Skin of body (tissue), 2 donors: ENCODE results near the gene GLB1L3. TPM values are rescaled to one million over a fixed set of nuclear protein-coding genes. Genes with fewer than 3 reads are reported as not detected.
A peak's percentile ranks its signal among the peaks of the same experiment; 100 is the strongest.
"Not testable (repeated sequence)": the region's sequence is repeated elsewhere in the genome, so short reads cannot be mapped to it uniquely, and the experiment has no call there.

Experiments
- DNase-seq: peaks from one replicate; lab custom pipeline; 2025; lab: John Stamatoyannopoulos, UW
- total RNA-seq: library from RNA; depleted of rRNA; stranded (reverse); fragments of >200 nt; gene quantifications from one replicate; pipeline ENCODE4 v1.2.3, GENCODE V29; 2014

The GLB1L3 gene
- total RNA-seq, 1 donor from 2014 or later: 0.39 TPM

DNA sequence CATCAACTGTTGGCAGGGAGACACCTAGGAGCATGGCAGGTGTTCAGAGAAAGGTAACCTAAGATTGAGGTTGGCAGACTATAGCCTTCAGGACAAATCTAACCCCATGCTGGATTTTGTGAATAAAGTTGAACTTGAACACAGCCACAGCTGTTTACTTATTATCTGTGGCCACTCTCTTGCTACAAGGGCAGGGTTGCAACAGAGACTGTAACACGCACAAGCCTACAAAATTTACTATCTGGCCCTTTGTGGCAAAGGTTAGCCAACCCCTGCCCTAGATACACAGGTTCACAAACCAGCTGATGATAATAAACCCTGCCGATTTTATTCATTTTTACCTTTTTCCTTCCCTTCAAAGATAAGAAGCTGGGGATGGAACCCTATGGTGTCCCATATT, 25.5 kb upstream of the GLB1L3 start:
- DNase-seq: no peak

DNA sequence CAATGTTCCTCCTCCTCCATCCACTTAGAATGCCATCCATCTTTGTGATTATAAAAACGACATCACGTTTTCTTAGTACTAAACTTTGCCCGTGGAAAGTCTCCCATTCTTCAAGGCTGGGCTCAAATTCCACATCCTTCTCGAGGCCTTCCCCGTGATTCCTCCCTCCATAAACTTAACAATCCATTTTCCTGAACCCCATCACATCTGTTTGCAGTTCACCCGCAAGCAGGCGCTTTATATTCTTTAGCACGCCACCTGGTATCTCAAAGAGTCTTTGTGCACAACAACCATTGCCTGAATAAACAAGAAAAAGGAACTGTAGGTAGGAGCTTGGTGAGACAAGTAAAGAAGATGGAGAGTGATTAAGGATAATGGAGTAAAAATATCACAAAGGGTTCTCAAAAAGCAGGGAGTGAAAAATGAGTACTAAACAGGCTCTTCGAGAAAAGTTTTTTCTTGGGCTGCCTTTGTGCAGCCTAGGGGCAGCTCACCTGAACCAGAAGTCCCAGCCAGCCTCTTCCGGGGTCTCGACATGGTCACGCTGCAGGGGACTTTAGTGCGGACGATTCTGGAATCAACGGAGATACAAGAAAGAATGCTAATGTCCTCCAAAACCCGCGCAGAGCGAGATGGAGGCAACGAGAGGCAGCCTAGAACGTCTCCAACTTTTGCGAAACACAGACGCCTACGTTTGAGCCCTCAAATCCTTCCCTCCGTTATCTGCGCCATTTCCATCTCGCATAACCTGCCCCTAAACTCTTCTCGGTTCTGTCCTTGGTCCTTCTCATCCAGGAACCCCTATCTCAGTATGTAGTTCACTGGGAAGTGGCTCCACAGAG, 23.6 kb upstream of the GLB1L3 start:
- no peak for DNase-seq

DNA sequence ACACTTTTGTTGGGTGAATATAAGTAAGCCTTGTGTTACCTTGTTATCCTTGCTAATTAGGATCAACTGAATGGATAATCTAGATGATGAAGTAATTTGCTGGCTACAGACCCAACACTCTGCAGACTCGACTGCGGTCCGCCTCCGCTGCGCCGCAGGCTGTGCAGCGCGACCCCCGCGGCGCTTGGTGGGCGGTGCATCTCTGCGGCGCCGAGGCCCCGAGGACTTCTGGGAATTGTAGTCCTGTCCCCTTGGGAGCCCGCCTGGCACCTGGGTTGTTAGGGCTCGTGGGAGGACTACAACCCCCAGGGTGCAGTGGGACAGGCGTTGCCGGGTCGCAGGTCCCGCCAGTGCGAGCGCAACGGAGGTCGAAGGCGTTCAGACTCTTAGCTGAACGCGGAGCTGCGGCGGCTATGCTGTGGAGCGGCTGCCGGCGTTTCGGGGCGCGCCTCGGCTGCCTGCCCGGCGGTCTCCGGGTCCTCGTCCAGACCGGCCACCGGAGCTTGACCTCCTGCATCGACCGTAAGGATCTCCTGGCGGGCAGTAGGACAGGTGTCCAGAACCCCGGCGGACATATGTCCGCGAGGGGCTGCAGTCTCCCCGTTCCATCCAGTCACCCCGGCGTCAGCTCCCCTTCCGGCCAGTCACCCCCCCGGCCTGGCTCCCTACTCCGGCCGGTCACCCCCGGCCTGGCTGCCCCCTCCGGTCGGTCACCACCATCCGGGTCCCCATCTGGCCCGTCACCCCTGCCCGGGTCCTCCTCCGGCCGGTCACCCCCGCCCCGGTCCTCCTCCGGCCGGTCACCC, 22.8 kb upstream of the GLB1L3 start, which contains the start of the genes ACAD8 and THYN1:
TSS of gene ACAD8 (plus strand) at position 381 of the 806 bp plus-strand sequence. CDS start at position 414, 33 bp downstream.
TSS of gene THYN1 (minus strand) at position 165 of the 806 bp plus-strand sequence. CDS start 470 bp downstream, outside the sequence.
- DNase-seq: peak; percentile 96

DNA sequence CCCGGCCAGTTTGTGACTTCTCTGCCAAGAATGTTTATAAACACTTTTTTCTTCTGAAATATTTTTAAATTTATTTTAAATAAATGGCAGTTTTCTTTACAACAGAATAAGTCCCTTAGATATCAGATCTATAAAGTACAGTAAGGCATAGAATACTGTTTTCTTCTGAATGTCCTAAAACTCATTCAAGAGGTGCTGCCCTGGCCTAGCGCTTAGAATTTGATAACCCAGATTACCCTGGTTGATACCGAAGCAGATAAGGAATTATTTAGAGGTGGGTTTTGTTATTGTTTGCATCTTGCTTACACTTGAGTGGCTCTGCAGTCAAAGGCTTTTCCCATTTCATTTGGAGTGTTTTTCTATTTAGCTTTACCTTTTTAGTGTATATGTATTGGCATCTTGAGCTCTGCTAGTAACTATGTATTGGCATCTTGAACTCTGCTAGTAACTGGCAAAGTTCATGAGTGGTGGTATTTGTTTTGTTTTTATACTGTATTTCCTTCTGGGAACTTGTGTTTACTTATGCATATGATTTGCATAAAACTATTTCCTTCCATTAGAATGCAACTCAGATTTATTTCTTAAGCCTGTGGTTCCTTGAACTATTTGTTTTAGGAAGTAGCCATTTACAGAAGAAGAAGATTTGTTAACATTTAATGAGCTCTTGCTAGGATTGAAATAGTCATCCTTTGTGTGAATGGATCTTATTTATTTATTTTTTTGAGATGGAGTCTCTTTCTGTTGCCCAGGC, 21.6 kb upstream of the GLB1L3 start:
- no peak for DNase-seq

DNA sequence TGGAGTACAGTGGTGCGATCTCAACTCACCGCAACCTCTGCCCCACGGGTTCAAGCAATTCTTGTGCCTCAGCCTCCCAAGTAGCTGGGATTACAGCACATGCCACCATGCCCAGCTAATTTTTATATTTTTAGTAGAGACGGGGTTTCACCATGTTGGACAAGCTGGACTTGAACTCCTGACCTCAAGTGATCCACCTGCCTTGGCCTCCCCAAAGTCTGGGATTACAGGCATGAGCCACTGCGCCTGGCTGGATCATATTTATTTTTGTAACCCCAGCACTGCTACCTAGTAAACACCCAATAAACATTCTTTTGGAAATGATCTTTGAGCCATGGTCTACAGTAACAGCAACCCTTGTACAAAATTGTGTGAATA, 21.0 kb upstream of the GLB1L3 start:
- not testable (repeated sequence) for DNase-seq

DNA sequence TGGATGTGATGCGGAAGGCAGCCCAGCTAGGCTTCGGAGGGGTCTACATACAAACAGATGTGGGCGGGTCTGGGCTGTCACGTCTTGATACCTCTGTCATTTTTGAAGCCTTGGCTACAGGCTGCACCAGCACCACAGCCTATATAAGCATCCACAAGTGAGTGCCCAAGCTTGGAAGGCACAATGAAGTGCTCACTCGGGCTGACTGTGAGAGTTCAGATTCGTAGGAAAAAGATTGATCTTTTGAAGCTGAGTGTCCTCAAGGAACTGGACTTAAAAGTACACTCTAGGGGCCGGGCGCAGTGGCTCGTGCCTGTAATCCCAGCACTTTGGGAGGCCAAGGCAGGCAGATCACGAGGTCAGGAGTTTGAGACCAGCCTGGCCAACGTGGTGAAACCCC, 19.1 kb upstream of the GLB1L3 start:
- DNase-seq: no peak

DNA sequence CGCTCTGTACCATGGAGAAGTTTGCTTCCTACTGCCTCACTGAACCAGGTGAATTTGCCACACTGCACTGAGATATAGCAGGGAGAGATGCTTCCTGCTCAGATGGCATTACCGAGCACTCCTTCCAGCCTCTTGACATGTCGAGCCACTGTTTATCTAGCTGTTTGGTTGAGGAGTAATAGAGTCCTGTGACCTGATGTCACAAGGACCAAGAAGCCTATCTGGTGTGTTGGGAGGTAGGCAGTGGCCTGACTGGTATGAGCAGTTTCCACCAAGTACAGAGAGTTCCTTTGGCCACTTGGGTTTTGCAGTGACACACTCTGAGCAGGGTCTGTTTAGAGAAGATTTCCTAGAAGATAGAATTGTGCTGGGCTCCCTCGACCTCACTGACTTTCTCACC, 17.6 kb upstream of the GLB1L3 start:
- no peak for DNase-seq

DNA sequence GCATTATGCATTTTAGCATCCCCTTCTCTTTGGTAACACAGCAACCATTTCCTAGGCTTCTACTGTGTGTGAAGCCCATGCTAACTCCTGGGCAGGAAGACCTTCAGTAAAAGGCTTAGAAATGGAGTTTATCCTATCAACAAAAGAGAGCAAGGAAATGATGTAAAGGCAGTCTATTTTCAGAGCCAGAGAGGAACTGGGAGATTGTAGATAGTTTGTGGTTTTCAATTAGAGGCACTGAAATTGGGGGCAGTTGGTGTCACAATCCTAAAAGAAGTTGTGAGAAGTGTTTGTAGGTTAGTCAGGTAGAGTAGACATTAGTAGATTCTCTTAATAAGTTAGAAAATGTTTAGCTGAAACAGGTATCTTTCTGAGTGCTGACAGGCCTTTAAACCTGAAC, 15.7 kb upstream of the GLB1L3 start:
- no peak for DNase-seq

DNA sequence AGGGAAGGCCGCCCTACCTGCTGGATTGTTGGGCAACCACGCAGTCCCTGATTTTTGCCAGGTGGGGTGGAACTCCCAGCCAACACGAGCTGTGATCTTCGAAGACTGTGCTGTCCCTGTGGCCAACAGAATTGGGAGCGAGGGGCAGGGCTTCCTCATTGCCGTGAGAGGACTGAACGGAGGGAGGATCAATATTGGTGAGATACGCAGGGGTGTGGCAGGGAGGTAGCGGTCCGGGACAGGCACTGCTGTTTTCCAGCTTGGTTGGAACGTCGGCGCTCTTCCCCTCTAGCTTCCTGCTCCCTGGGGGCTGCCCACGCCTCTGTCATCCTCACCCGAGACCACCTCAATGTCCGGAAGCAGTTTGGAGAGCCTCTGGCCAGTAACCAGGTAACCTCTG, 15.2 kb upstream of the GLB1L3 start:
- DNase-seq: no peak

DNA sequence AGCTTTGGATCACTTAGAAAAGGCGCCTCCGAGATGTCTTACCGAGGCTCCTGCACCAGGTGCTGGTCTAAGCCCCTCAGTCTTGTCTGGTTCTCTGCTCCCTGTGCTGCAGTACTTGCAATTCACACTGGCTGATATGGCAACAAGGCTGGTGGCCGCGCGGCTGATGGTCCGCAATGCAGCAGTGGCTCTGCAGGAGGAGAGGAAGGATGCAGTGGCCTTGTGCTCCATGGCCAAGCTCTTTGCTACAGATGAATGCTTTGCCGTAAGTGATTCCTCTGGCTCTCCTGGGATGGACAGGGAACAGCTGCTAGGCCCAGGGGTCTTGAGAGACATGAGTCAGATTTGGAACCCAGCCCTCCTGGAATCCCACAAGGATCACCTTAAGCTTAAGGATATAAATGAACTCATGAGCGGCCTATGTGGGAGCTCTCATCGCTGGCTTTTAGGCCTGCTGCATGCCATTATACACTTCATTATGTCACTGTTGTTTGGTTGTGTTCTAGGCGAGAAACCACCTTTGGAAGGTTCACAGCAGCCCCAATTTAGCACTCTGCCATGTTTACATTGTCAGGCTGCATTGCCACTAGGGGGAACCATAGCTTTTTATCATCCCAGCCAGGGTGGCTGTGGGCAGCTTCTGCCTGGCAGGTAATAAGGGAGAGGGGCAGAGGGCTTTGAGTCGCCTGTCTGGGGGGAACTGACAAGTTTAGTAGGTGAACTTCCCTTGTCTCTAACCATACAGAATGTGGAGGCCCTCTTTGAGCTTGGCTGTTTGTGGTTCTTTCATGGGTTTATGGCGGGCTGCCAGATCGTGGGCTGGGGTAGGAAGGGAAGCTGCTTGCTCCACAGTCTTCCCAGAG, 14.3 kb upstream of the GLB1L3 start:
- DNase-seq: no peak

DNA sequence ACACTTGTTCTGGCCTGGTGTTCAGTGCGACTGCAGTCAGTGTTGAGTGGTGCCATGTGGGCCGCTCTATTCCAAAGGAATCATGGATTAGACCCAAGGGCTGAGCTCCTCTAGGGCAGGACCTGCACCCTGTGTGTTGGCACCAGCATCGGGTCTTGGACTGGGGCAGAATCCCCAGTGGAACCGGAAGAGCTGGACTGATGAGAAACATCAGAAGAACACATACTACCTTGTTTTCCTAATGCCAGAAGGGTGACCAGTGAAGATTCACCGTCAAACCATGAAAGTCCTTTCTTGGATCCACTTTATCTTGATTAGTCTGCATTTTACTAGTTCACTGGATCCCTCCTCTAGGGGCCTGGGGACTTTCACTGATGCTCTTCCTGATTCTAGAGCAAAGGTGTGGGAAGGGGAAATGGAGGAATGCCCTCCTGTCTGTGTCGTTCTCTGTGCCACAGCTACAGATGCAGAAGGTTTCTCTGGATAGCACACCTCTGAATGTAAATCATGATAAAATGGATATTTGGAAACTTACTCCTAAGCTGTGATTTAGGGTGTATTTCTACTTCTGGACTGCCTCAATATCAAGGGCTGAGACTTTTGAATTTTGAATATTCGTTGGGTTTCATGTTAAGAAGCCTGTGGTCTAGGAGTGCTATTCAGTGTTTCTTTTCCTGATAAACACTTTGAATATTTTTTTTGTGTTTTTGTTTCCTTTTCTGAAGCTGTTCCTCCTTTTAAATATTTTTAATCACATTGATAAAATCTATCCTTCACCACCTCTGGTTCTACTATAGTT, 11.0 kb upstream of the GLB1L3 start:
- DNase-seq: no peak

DNA sequence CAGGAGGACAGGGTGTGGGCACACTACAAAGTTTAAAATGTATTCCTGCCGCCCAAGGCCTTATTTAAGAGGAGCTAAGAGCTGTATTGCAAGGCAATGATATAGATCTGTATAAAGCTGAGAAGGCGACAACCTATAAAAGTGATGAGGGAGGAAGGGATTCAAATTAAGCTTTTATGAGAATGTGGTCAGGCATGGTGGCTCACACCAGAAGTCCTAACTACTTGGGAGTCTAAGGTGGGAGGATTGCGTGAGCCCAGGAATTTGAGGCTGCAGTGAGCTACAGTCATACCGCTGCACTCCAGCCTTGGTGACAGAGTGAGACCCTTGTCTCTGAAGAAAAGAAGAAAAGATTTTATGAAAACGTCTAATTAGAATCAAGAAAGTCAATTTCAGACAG, 9.7 kb upstream of the GLB1L3 start:
- DNase-seq: no peak

DNA sequence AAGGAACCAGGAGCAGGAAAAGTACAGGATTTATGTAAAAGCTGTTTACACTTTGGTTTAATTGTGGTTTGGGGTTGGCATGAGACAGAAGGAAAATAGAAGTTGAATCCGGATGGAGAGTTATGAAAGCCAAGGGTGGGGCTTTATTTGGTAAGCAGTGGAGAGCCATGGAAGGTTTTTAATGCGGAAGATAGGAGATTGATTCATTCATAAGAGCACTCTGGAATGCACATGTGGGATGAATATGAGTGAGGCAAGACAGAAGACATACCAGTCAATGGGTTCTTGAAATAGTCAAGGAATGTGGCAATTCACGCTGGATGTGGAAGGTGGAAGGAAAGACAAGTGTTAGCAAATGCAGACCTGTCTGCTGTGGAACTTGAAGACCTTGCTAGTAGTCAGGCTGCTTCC, 9.3 kb upstream of the GLB1L3 start:
- no peak for DNase-seq

DNA sequence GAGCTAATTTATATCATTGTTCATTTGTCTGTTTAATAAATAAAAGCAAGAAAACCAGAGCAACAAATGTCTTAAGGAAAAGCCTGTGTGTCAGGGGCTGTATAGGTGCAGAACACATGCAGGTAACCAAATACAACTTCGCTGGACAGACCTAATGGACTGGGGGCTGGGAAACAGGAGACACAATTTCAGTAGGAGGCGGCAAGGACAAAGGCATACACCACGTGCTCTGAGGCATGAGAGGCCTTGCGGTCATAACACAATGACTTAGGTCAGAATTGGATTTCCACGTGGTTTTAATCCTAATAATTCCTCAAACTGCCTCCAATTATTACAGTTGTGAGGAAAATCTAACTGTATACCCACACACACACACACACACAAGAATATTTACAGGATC, 8.7 kb upstream of the GLB1L3 start:
- DNase-seq: no peak

DNA sequence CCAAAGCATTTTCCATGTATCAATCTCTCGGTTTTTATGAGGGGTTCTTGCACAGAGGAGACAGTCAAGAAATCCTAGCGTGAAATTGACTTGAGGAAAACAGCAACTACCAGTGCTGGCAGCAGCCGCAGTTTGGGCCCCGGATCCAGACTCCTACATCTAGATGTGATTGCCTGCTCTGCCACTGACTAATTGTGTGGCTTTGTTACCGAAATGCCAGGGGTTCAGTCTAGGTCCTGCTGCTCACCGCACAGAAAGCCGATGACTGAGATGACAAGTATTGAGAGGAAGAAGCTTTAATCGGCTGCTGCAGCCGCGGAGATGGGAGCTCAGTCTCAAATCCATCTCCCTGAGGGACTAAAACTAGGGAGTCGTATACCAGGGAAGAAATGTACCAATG, 8.2 kb upstream of the GLB1L3 start:
- no peak for DNase-seq

DNA sequence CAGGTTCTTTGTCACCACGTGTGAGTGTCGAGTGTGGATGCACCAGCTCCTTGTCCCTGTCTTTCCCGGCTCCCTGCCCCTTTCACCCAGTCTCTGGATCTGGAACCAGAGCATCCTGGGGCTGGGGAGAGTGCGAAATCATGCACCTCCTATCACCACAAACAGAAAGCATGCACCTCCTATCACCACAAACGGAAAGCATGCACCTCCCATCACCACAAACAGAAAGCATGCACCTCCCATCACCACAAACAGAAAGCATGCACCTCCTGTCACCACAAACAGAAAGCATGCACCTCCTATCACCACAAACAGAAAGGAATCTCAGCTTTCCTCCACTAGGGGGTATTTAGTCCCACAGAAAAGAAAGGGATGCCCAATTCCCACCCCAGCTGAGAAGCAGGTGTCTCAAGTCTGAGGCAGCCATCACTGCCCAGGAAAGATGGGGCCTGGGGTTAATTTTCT, 5.9 kb upstream of the GLB1L3 start:
- DNase-seq: no peak

DNA sequence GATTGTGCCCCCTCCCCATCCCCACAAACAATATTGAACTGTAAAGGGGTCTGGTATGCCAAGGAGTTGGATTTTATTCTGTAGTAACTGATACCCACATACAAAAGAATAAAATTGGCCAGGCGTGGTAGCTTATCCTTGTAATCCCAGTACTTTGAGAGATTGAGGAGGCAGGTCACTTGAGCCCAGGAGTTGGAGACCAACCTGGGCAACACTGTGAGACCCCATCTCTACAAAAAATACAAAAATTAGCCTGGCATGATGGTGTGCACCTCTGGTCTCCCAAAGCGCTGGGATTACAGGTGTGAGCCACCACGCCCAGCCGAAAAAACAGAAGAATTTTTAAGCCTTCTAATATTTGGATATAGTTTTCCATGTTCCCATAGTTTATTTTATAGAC, 4.2 kb upstream of the GLB1L3 start:
- DNase-seq: no peak

DNA sequence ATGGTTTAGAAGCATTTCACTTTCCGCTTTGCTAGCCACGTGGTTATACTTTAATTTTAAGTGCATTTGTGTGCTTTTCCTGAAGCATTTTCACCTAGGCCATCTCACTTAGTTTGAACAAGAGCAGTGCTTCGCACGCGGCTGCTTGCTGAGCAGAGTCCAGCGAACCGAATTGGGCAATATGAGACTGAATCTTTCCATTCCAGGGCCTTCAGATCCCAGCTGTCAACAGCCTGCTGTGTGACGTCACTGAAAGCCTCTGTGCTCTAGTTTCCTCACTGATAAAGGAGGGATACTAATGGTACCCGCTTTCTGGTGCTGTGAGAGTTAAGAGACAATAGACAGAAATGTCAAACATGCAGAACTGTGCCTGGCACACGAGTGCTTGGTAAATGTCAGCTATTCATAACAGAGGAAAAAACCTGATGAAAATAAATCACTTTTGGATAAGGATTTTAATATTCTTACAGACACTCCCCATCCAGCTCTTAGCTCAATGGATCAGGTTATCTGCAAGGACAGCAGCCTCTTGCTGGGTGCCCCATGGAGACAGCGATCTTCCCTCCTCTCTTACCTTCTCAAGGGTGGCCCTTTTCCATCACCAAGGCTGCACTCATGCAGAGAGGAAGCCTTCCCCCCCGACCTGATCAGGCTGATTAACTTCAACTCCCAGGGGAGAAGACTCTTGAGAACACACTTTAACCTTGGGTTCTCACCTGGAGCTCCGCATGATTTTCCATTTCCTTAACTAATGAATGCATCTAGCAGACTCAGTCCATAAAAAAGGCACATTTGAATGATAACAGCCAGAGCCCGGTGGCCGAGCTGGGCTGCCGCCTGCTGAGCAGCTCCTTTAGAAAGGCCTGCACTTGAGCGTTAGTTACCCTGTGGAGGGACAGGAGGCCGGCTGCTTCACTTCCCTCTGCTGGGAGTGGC, 3.5 kb upstream of the GLB1L3 start:
- DNase-seq: no peak

DNA sequence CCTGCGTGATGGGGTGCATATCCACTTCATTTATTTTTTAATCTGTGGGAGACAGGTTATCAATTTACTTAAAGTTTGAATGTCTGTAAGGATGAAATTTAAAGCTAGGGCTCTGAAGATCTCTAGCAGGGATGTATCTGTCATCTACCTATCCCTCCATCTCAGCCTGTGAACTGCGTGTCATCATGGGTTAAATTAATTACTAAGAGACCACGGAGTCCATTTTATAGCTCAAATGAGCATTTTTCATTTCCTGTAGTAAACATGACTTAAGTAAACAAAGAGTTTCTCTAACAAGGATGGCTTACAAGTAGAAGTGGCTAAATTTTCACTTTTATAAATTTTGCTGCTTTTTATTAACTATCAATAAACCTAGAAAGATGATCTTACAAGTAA, 2.9 kb upstream of the GLB1L3 start:
- DNase-seq: no peak
